ENCODE results near the gene PAX2.

Gene PAX2

DNA sequence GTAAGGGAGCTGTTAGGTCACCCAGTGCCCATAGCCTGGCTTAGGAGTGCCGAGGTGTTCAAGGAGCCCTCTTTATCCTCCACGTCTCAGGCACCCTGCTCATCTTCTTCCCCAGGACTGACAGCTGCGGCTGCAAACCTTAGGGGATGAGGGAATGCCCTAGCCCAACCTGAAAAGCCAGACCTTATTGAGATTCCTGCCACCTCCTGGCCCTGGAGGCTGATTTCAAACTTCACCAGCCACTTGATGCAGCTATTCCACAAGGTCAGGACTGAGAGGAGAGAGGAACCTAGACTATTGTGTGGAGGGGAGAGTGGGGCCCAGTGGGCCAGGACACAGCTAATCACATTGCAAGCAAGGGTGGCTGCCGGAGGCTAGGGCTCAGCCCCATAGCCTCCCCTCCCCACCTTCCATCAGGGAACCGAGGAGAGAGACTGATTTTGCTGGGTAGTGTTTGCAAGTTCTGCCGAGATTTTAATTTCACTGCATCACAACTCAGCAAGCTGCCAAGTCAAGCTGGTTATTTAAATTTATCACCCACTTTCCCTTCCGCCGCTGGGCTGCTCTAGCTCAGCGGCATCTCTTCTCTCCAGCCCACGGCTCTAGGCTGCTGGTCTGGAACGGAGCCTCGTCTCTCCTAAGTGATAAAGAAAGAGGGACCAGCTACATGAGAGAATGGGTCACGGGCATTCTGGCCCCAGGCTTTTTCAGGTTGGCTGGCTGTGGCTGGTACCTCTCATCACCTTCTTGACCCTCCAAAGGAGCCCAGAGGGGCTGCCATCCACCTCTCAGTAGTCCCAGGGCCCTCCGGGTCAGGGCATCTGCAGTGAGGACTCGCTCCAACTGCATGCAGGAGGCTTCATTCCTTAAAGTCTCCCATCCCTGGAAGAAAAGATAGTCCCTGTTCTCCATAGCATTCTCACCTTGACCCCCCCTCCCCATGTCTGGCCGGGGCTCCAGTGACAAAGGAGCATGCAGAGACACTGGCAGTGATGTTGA lies 66.7 kb downstream of the PAX2 start:
- TF ChIP-seq, protein P1, sequence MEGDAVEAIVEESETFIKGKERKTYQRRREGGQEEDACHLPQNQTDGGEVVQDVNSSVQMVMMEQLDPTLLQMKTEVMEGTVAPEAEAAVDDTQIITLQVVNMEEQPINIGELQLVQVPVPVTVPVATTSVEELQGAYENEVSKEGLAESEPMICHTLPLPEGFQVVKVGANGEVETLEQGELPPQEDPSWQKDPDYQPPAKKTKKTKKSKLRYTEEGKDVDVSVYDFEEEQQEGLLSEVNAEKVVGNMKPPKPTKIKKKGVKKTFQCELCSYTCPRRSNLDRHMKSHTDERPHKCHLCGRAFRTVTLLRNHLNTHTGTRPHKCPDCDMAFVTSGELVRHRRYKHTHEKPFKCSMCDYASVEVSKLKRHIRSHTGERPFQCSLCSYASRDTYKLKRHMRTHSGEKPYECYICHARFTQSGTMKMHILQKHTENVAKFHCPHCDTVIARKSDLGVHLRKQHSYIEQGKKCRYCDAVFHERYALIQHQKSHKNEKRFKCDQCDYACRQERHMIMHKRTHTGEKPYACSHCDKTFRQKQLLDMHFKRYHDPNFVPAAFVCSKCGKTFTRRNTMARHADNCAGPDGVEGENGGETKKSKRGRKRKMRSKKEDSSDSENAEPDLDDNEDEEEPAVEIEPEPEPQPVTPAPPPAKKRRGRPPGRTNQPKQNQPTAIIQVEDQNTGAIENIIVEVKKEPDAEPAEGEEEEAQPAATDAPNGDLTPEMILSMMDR (IDR thresholded peaks at IDR 0.05; ENCODE audit: low read depth, low read length, missing control alignments) = no peak
- in situ Hi-C loops (cut with HindIII; ENCODE audit: low sequenced_read_pairs) = no loop called here
- DNase-seq (ENCODE audit: low read depth) = no peak
- H3K4me3 ChIP-seq (ENCODE audit: low read depth, low read length) = no peak overlapping the region

DNA sequence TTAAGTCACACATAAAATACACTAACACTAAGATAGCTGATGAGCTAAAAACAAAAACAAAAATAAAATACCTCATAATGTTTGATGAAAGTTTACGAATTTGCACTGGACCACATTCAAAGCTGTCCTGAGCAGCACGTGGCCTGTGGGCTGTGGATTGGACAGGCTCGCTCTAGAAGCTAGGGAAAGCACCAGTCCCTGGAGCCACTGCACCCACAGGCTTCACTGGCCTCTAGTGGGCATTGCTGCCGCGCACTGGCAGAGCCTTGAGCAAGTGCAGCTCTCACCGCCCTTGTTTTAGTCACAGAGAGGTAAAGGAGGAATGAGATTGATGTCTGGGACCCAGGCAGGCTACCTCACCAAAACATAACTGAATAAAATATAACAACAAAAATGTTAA lies 67.6 kb downstream of the PAX2 start:
- no peak for DNase-seq (ENCODE audit: low read depth)
- in situ Hi-C loops (cut with HindIII; ENCODE audit: low sequenced_read_pairs) = no loop called here
- TF ChIP-seq, protein P1 (IDR thresholded peaks at IDR 0.05; ENCODE audit: low read depth, low read length, missing control alignments) = no peak
- H3K4me3 ChIP-seq (ENCODE audit: low read depth, low read length) = no peak overlapping the region

DNA sequence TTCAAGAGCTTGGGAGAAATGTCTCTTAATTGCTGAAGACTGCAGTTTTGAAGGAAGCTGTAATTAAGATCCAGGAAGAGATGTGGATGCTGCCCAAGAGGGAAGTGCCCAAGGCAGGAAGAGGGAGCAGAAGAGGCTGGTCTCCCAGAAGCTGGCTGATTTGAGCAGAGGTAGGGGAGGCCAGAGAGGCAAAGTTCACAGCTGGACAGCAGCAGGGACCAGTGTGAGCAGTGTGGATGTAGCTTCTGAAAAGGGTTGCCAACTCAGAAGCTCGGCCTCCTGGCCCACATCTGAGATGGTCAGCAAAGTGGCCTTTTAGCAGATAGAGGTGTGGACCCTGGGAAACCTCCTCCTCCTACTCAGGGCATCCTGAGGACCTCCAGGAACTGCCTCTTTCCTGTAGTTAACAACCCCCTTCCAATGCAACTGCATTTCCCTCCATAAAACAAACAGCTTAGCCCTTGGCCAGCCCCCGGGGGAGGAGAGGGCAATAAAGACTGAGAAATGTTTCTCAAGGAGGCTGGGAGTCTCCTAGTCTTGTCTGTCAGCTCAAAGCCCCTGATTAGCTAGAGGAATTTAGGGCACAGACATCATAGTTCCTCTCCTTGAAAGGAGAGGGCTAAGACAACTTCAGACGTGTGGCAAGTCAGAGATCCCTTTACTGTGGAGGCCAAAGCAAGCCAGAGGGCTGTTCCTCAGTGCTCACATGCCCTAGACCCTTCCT lies 69.5 kb downstream of the PAX2 start:
- TF ChIP-seq, protein P1 (IDR thresholded peaks at IDR 0.05; ENCODE audit: low read depth, low read length, missing control alignments) = no peak
- in situ Hi-C loops (cut with HindIII; ENCODE audit: low sequenced_read_pairs) = no loop called here
- no peak overlapping the region for H3K4me3 ChIP-seq (ENCODE audit: low read depth, low read length)
- DNase-seq (ENCODE audit: low read depth) = no peak

DNA sequence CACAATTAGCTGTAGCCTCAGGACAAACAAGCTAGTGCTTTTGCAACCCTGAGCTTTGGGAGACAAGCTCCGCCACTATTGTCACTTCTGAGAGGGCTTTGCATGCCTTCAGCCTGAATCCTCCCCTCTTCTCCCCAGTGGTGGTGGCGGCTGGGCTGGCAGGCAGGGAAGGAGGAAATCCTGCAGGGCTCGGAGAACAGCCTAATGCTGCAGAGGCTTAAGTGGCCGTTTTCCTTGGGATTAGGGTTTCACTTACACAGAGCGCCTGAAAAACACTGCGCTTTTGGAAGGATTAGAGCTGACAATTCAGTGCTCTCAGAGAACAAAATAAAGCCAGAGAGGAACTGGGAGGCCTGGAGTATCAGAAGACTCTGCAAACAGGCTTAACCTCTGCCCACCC lies 71.3 kb downstream of the PAX2 start:
- in situ Hi-C loops (cut with HindIII; ENCODE audit: low sequenced_read_pairs) = no loop called here

DNA sequence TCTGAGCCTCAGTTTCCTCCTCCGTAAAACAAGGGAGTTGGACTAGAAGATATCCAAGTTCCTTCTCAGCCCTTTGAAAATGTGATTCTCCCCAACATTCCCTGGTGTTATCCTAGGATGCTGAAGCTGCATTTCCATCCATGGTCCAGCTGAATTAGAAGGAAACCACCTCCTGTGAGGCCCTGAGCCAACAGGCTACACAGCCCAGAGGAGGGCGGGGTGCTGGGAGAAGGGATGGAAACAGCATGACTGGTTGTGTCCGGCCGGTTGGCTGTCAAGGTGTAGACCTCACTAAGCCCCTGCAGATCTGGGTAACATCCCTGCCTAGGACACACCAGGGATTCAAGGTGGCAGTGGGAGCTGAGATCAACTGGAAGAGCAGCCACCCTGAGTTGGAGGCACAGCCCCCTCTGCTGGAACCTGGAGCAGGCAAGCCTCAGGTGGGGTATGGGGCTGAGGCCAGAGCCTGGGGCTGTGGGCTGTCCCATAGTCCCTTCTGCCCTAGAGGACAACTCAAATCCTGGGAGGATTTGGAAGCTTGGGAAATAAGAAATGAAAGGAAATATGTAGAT lies 72.0 kb downstream of the PAX2 start:
- in situ Hi-C loops (cut with HindIII; ENCODE audit: low sequenced_read_pairs) = no loop called here
- no peak for DNase-seq (ENCODE audit: low read depth)
- TF ChIP-seq, protein P1 (IDR thresholded peaks at IDR 0.05; ENCODE audit: low read depth, low read length, missing control alignments) = no peak

More for the DNA sequence above, 71.3 kb downstream of the PAX2 start:
- no peak for DNase-seq (ENCODE audit: low read depth)
- TF ChIP-seq, protein P1 (IDR thresholded peaks at IDR 0.05; ENCODE audit: low read depth, low read length, missing control alignments) = no peak
- no peak overlapping the region for H3K4me3 ChIP-seq (ENCODE audit: low read depth, low read length)

DNA sequence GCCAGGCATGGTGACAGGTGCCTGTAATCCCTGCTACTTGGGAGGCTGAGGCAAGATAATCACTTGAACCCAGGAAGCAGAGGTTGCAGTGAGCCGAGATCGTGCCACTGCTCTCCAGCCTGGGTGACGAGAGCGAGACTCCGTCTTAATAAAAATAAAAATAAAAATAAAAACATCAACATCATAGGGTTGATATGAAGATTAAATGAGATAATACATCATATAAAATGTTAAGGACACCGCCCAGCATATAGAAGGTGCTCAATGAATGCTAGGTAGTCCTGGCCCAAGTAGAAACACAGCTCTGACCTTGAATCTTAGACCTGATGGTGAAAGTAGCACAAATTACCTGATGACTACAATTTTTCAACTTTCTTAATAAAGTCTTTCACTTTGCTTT lies 74.0 kb downstream of the PAX2 start:
- in situ Hi-C loops (cut with HindIII; ENCODE audit: low sequenced_read_pairs) = no loop called here
- no peak for DNase-seq (ENCODE audit: low read depth)
- no peak overlapping the region for H3K4me3 ChIP-seq (ENCODE audit: low read depth, low read length)
- TF ChIP-seq, protein P1 (IDR thresholded peaks at IDR 0.05; ENCODE audit: low read depth, low read length, missing control alignments) = no peak

More for the DNA sequence above, 72.0 kb downstream of the PAX2 start:
- H3K4me3 ChIP-seq (ENCODE audit: low read depth, low read length) = no peak overlapping the region

Data from astrocyte of the cerebellum (primary cell).